Activated T-cell treated with anti-CD3 and anti-CD28 coated beads, Interleukin-2, amount 50 U/mL, for 4 hours (primary cell): ENCODE measurements around the gene LRRC58. TPM values are rescaled to one million over a fixed set of nuclear protein-coding genes. Genes with fewer than 3 reads are reported as not detected.
"Not testable (repeated sequence)": the region's sequence is repeated elsewhere in the genome, so short reads cannot be mapped to it uniquely, and the experiment has no call there.

Source experiments
- ATAC-seq, 2 donors: fragments of 200-7000 bp; cut with Tn5 transposase; one replicate each; pipeline ENCODE4 v1.10.0; 2021
- DNase-seq: peaks from one replicate; pipeline ENCODE4 v3.0.0-alpha.2; 2020
- H3K27me3 Mint-ChIP-seq: one replicate; pipeline ENCODE4 v1.8.0; 2021; ENCODE audit warnings: low read depth, mixed read lengths
- H3K36me3 Mint-ChIP-seq: one replicate; pipeline ENCODE4 v1.8.0; 2022; ENCODE audit warnings: mixed read lengths; ENCODE audit not compliant: insufficient read depth
- H3K4me1 Mint-ChIP-seq: one replicate; pipeline ENCODE4 v1.8.0; 2021; ENCODE audit warnings: low read depth, mixed read lengths
- H3K4me3 Mint-ChIP-seq: one replicate; pipeline ENCODE4 v1.8.0; 2021; ENCODE audit warnings: mild to moderate bottlenecking, moderate library complexity, mixed read lengths
- H3K9me3 Mint-ChIP-seq: one replicate; pipeline ENCODE4 v1.8.0; 2021; ENCODE audit warnings: mixed read lengths
- total RNA-seq, 3 donors: library from RNA; stranded (reverse); gene quantifications; one replicate each; pipeline ENCODE4 v1.2.1, GENCODE V29; 2021

The LRRC58 gene
- total RNA-seq = 10 to 100 TPM; 39.1 to 44.3 (median 39.9) TPM

- H3K36me3 Mint-ChIP-seq = peaks cover 13% of the 10 kb centered on the region
- peaks cover 4% of the 10 kb centered on the region for H3K27me3 Mint-ChIP-seq
- no peaks in the 10 kb centered on the region for H3K9me3 Mint-ChIP-seq
- ATAC-seq (peak; percentile 92 to 93), DNase-seq (peak; percentile 82)
- H3K4me1 Mint-ChIP-seq = peaks cover 49% of the 10 kb centered on the region
- H3K4me3 Mint-ChIP-seq = peak within 1 kb of the TSS; percentile 91
These were observed at the start of gene LRRC58 for GRCh38 chr3:120348991-120349854. Gene LRRC58, minus strand, starts transcription at chr3:120349354. Its CDS starts 111 bp downstream, at chr3:120349243.

GRCh38 chr3:120396469-120396868 is 47.3 kb upstream of the LRRC58 start:
- no peak for DNase-seq
- H3K36me3 Mint-ChIP-seq = no peaks in the 10 kb centered on the region
- peaks cover 2% of the 10 kb centered on the region for H3K27me3 Mint-ChIP-seq
- H3K4me1 Mint-ChIP-seq = no peaks in the 10 kb centered on the region
- no peaks in the 10 kb centered on the region for H3K9me3 Mint-ChIP-seq
- no peak for ATAC-seq
- H3K4me3 Mint-ChIP-seq = no peak overlapping the region

- no peaks in the 10 kb centered on the region for H3K36me3 Mint-ChIP-seq
These were observed 45.2 kb upstream of the LRRC58 start for GRCh38 chr3:120394347-120394746.

GRCh38 chr3:120393761-120394160 is 44.6 kb upstream of the LRRC58 start:
- ATAC-seq = no peak
- Mint-ChIP-seq H3K27me3 (peaks cover 2% of the 10 kb centered on the region), H3K4me1 (no peaks in the 10 kb centered on the region), H3K36me3 (no peaks in the 10 kb centered on the region), H3K4me3 (no peak overlapping the region), H3K9me3 (no peaks in the 10 kb centered on the region)
- no peak for DNase-seq

More at GRCh38 chr3:120394347-120394746, 45.2 kb upstream of the LRRC58 start:
- Mint-ChIP-seq H3K4me3 (no peak overlapping the region), H3K4me1 (no peaks in the 10 kb centered on the region), H3K27me3 (peaks cover 2% of the 10 kb centered on the region), H3K9me3 (no peaks in the 10 kb centered on the region)
- ATAC-seq (no peak), DNase-seq (no peak)

- DNase-seq (no peak), ATAC-seq (no peak)
- peaks cover 2% of the 10 kb centered on the region for H3K27me3 Mint-ChIP-seq
- H3K4me1 Mint-ChIP-seq = no peaks in the 10 kb centered on the region
- H3K36me3 Mint-ChIP-seq = no peaks in the 10 kb centered on the region
- no peak overlapping the region for H3K4me3 Mint-ChIP-seq
- no peaks in the 10 kb centered on the region for H3K9me3 Mint-ChIP-seq
These were observed 44.1 kb upstream of the LRRC58 start for GRCh38 chr3:120393243-120393642.

- no peaks in the 10 kb centered on the region for H3K36me3 Mint-ChIP-seq
- H3K4me1 Mint-ChIP-seq = no peaks in the 10 kb centered on the region
- ATAC-seq (no peak), DNase-seq (no peak)
- no peak overlapping the region for H3K4me3 Mint-ChIP-seq
- peaks cover 7% of the 10 kb centered on the region for H3K9me3 Mint-ChIP-seq
- peaks cover 7% of the 10 kb centered on the region for H3K27me3 Mint-ChIP-seq
These were observed 33.8 kb upstream of the LRRC58 start for GRCh38 chr3:120382941-120383447.

GRCh38 chr3:120381503-120381902 is 32.3 kb upstream of the LRRC58 start:
- ATAC-seq = no peak
- H3K9me3 Mint-ChIP-seq = peaks cover 7% of the 10 kb centered on the region
- H3K36me3 Mint-ChIP-seq = no peaks in the 10 kb centered on the region

GRCh38 chr3:120377948-120378347 is 28.8 kb upstream of the LRRC58 start:
- H3K27me3 Mint-ChIP-seq, ATAC-seq, H3K4me3 Mint-ChIP-seq, H3K4me1 Mint-ChIP-seq, H3K9me3 Mint-ChIP-seq, DNase-seq, H3K36me3 Mint-ChIP-seq: not testable (repeated sequence)

More at GRCh38 chr3:120381503-120381902, 32.3 kb upstream of the LRRC58 start:
- Mint-ChIP-seq H3K4me3 (no peak overlapping the region), H3K4me1 (no peaks in the 10 kb centered on the region), H3K27me3 (peaks cover 7% of the 10 kb centered on the region)
- no peak for DNase-seq

- no peak for DNase-seq
- Mint-ChIP-seq H3K9me3 (no peaks in the 10 kb centered on the region), H3K36me3 (no peaks in the 10 kb centered on the region), H3K4me3 (no peak overlapping the region), H3K27me3 (peaks cover 13% of the 10 kb centered on the region), H3K4me1 (no peaks in the 10 kb centered on the region)
- ATAC-seq = peak; percentile 30 to 38
These were observed 21.3 kb upstream of the LRRC58 start for GRCh38 chr3:120370463-120370862.

- Mint-ChIP-seq H3K27me3 (peaks cover 13% of the 10 kb centered on the region), H3K36me3 (no peaks in the 10 kb centered on the region), H3K4me1 (no peaks in the 10 kb centered on the region), H3K9me3 (no peaks in the 10 kb centered on the region), H3K4me3 (no peak overlapping the region)
- no peak for ATAC-seq
- DNase-seq = no peak
These were observed 19.9 kb upstream of the LRRC58 start for GRCh38 chr3:120369037-120369467.

GRCh38 chr3:120368172-120368571 is 19.0 kb upstream of the LRRC58 start:
- Mint-ChIP-seq H3K9me3 (no peaks in the 10 kb centered on the region), H3K36me3 (no peaks in the 10 kb centered on the region), H3K4me3 (no peak overlapping the region), H3K4me1 (no peaks in the 10 kb centered on the region), H3K27me3 (peaks cover 13% of the 10 kb centered on the region)
- ATAC-seq (no peak), DNase-seq (no peak)

GRCh38 chr3:120364821-120365220 is 15.7 kb upstream of the LRRC58 start:
- DNase-seq = no peak
- no peak overlapping the region for H3K4me3 Mint-ChIP-seq
- H3K36me3 Mint-ChIP-seq = no peaks in the 10 kb centered on the region

GRCh38 chr3:120364101-120364500 is 14.9 kb upstream of the LRRC58 start:
- H3K36me3 Mint-ChIP-seq = no peaks in the 10 kb centered on the region
- no peaks in the 10 kb centered on the region for H3K9me3 Mint-ChIP-seq
- H3K4me3 Mint-ChIP-seq = no peak overlapping the region
- no peak for DNase-seq
- H3K27me3 Mint-ChIP-seq = peaks cover 8% of the 10 kb centered on the region
- no peak for ATAC-seq
- H3K4me1 Mint-ChIP-seq = no peaks in the 10 kb centered on the region

More at GRCh38 chr3:120364821-120365220, 15.7 kb upstream of the LRRC58 start:
- Mint-ChIP-seq H3K27me3 (peaks cover 8% of the 10 kb centered on the region), H3K4me1 (no peaks in the 10 kb centered on the region), H3K9me3 (no peaks in the 10 kb centered on the region)
- no peak for ATAC-seq

- no peak for ATAC-seq
- Mint-ChIP-seq H3K4me1 (no peaks in the 10 kb centered on the region), H3K27me3 (peaks cover 17% of the 10 kb centered on the region), H3K4me3 (no peak overlapping the region), H3K9me3 (no peaks in the 10 kb centered on the region), H3K36me3 (no peaks in the 10 kb centered on the region)
- DNase-seq = no peak
These were observed 8.7 kb upstream of the LRRC58 start for GRCh38 chr3:120357807-120358206.

GRCh38 chr3:120355486-120355885 is 6.3 kb upstream of the LRRC58 start:
- Mint-ChIP-seq H3K27me3 (peaks cover 17% of the 10 kb centered on the region), H3K36me3 (no peaks in the 10 kb centered on the region)
- no peak for ATAC-seq

More at GRCh38 chr3:120355486-120355885, 6.3 kb upstream of the LRRC58 start:
- H3K4me3 Mint-ChIP-seq = no peak overlapping the region
- no peaks in the 10 kb centered on the region for H3K9me3 Mint-ChIP-seq
- DNase-seq = no peak
- no peaks in the 10 kb centered on the region for H3K4me1 Mint-ChIP-seq
